Gastrocnemius medialis (tissue), 4 donors: ENCODE measurements around the gene CPT2. TPM values are rescaled to one million over a fixed set of nuclear protein-coding genes. Genes with fewer than 3 reads are reported as not detected.
"Not testable (repeated sequence)": the region's sequence is repeated elsewhere in the genome, so short reads cannot be mapped to it uniquely, and the experiment has no call there.

ENCODE experiments used
- ATAC-seq, 2 donors: fragments of 150-250 bp; one replicate each; pipeline ENCODE4 v1.9.1; 2016
- DNase-seq, 2 donors: peaks; one replicate each; pipeline ENCODE4 v3.0.0-alpha.2; 2019
- H3K27ac ChIP-seq, 4 donors: fragments of 200-600 bp; sonication (generic); 1 replicate in 1 of 4; 2 replicates in 3 of 4; pipeline ENCODE4 v1.5.1; 2016 to 2018; ENCODE audit warnings: mild to moderate bottlenecking in 2 of 4, moderate library complexity in 1 of 4
- H3K27me3 ChIP-seq, 3 donors: fragments of 200-600 bp; sonication (generic) in 2 of 3; 1 replicate in 1 of 3; 2 replicates in 2 of 3; pipeline versions ENCODE4 v1.5.1 to v1.6.0; 2016 to 2019; ENCODE audit warnings: mild to moderate bottlenecking in 1 of 3, moderate library complexity in 1 of 3
- H3K36me3 ChIP-seq, 2 donors: fragments of 200-600 bp; sonication (generic) in 1 of 2; one replicate each; pipeline ENCODE4 v1.5.1; 2017 to 2018
- H3K4me1 ChIP-seq, 2 donors: fragments of 200-600 bp; sonication (generic) in 1 of 2; one replicate each; pipeline ENCODE4 v1.5.1; 2016 to 2017; ENCODE audit warnings: mild to moderate bottlenecking in 2 of 2
- H3K4me3 ChIP-seq, 4 donors: fragments of 200-600 bp; sonication (generic) in 3 of 4; 1 replicate in 1 of 4; 2 replicates in 3 of 4; pipeline ENCODE4 v1.5.1; 2016 to 2019; ENCODE audit warnings: mild to moderate bottlenecking in 2 of 4
- H3K9me3 ChIP-seq, 3 donors: fragments of 200-600 bp; sonication (generic) in 2 of 3; 1 replicate in 1 of 3; 2 replicates in 2 of 3; pipeline ENCODE4 v1.5.1; 2016 to 2019
- CTCF ChIP-seq, 5 experiments: fragments of 450-650 bp in 3 of 5; fragments of 200-600 bp in 2 of 5; sonication (generic) in 2 of 5; IDR thresholded peaks in 4 of 5; conservative IDR thresholded peaks in 1 of 5; 1 replicate in 4 of 5; 2 replicates in 1 of 5; pipeline ENCODE4 v1.5.1; 2016 to 2019; ENCODE audit warnings: antibody characterized with exemption in 5 of 5, mild to moderate bottlenecking in 3 of 5, moderate library complexity in 3 of 5
- POLR2A ChIP-seq, 2 donors: fragments of 450-650 bp; IDR thresholded peaks; one replicate each; pipeline ENCODE4 v1.6.1; 2017; ENCODE audit warnings: antibody characterized with exemption in 2 of 2, mild to moderate bottlenecking in 2 of 2, moderate library complexity in 2 of 2
- in situ Hi-C, 4 donors: fragments of 200-750 bp; cut with MboI; loops; one replicate each; pipeline versions ENCODE4 v1.15.0 to v1.8.0; 2017; ENCODE audit warnings: low sequenced_read_pairs in 4 of 4
- intact Hi-C: fragments of 100-400 bp; cut with DNase I; formaldehyde crosslinking; loops from one replicate; pipeline ENCODE4 v1.15.1; 2023; ENCODE audit warnings: low total_unique reads
- total RNA-seq, 4 donors: library from RNA; depleted of rRNA; stranded (reverse); fragments of >200 nt; gene quantifications; one replicate each; pipeline versions ENCODE4 v1.1.0 to v1.2.3, GENCODE V29; 2016

The CPT2 gene
- total RNA-seq, 4 donors from 2014 or later: 13.3 to 30.6 (median 26.6) TPM

- Histone ChIP-seq H3K9me3 (no peaks in the 10 kb centered on the region), H3K27ac (peak overlapping the region; percentile 88 to 98 (median 96)), H3K4me1 (peaks cover 27 to 30% of the 10 kb centered on the region in 2 donors), H3K4me3 (peak overlapping the region; percentile 83 to 94 (median 88)), H3K27me3 (no peaks in the 10 kb centered on the region), H3K36me3 (no peaks in the 10 kb centered on the region)
- TF ChIP-seq POLR2A (IDR thresholded peaks at IDR 0.05) (no peak), CTCF (IDR thresholded peaks at IDR 0.05 in 4 of 5, conservative IDR thresholded peaks at IDR 0.05 in 1 of 5) (no peak)
- DNase-seq (no peak), ATAC-seq (peak in 1 of 2 donors; percentile 25)
- in situ Hi-C loops: loop anchor here in 3 of 4 donors (25.0 kb wide), 2 partner anchors 284 to 484 kb away; partner anchors contain the start of gene ECHDC2 (in 2 of the 3)
- intact Hi-C loops: loop anchor here (1.0 to 5.0 kb wide), 3 partner anchors 24 to 751 kb away; partner anchors contain the start of genes CZIB, IFT25, LRRC42 and MAGOH
Measured at GRCh38 chr1:53196017-53196484, 573 bp upstream of the CPT2 start.

- peaks cover 27 to 30% of the 10 kb centered on the region in 2 donors for H3K4me1 ChIP-seq
- peaks cover 0 to 6% of the 10 kb centered on the region in 2 donors for H3K36me3 ChIP-seq
- no peaks in the 10 kb centered on the region for H3K27me3 ChIP-seq
- H3K27ac ChIP-seq: peak overlapping the region; percentile 88 to 98 (median 96)
- in situ Hi-C loops (loop anchor here in 3 of 4 donors (25.0 kb wide), 2 partner anchors 285 to 485 kb away; partner anchors contain the start of gene ECHDC2 (in 2 of the 3)), intact Hi-C loops (loop anchor here (2.0 to 5.0 kb wide), 2 partner anchors 41 to 750 kb away; partner anchors contain the start of genes IFT25, LRRC42 and MAGOH)
- no peak for DNase-seq
- TF ChIP-seq POLR2A (IDR thresholded peaks at IDR 0.05): no peak
- TF ChIP-seq CTCF (IDR thresholded peaks at IDR 0.05 in 4 of 5, conservative IDR thresholded peaks at IDR 0.05 in 1 of 5): no peak
- H3K9me3 ChIP-seq: no peaks in the 10 kb centered on the region
- peak overlapping the region; percentile 83 to 94 (median 88) for H3K4me3 ChIP-seq
- peak; percentile 23 to 36 for ATAC-seq
Measured at GRCh38 chr1:53197291-53198200, 922 bp downstream of the CPT2 start.

GRCh38 chr1:53198241-53198651 lies 1.6 kb downstream of the CPT2 start:
- Histone ChIP-seq H3K27me3 (no peaks in the 10 kb centered on the region), H3K9me3 (no peaks in the 10 kb centered on the region), H3K4me3 (peak overlapping the region in 3 of 4 donors; percentile 83 to 94 (median 83)), H3K36me3 (peaks cover 0 to 13% of the 10 kb centered on the region in 2 donors), H3K4me1 (peaks cover 27 to 30% of the 10 kb centered on the region in 2 donors), H3K27ac (peak overlapping the region; percentile 88 to 98 (median 96))
- ATAC-seq (peak; percentile 45 to 53), DNase-seq (peak in 1 of 2 donors; percentile 23)
- in situ Hi-C loops (loop anchor here in 3 of 4 donors (25.0 kb wide), 2 partner anchors 286 to 486 kb away; partner anchors contain the start of gene ECHDC2 (in 2 of the 3)), intact Hi-C loops (loop anchor here (5.0 kb wide), 1 partner anchor 749 kb away; the partner anchor contains the start of genes IFT25 and LRRC42)
- TF ChIP-seq CTCF (IDR thresholded peaks at IDR 0.05 in 4 of 5, conservative IDR thresholded peaks at IDR 0.05 in 1 of 5) (no peak), POLR2A (IDR thresholded peaks at IDR 0.05) (peak in 1 of 2 donors; percentile 14)

GRCh38 chr1:53203466-53203865 lies 6.8 kb downstream of the CPT2 start:
- TF ChIP-seq CTCF (IDR thresholded peaks at IDR 0.05 in 4 of 5, conservative IDR thresholded peaks at IDR 0.05 in 1 of 5): no peak
- TF ChIP-seq POLR2A (IDR thresholded peaks at IDR 0.05): no peak
- intact Hi-C loops (no loop called here), in situ Hi-C loops (no loop called here)
- ATAC-seq: no peak
- peaks cover 0 to 48% of the 10 kb centered on the region in 2 donors for H3K36me3 ChIP-seq
- no peak overlapping the region for H3K4me3 ChIP-seq
- no peaks in the 10 kb centered on the region for H3K27me3 ChIP-seq
- DNase-seq: no peak
- no peaks in the 10 kb centered on the region for H3K9me3 ChIP-seq
- no peak overlapping the region for H3K27ac ChIP-seq
- H3K4me1 ChIP-seq: peaks cover 8 to 9% of the 10 kb centered on the region in 2 donors

- not testable (repeated sequence) for ATAC-seq
- H3K36me3 ChIP-seq: peaks cover 0 to 68% of the 10 kb centered on the region in 2 donors
Measured at GRCh38 chr1:53205496-53205895, 8.9 kb downstream of the CPT2 start.

GRCh38 chr1:53206083-53206685 lies 9.6 kb downstream of the CPT2 start:
- H3K27ac ChIP-seq, DNase-seq, H3K27me3 ChIP-seq, H3K4me3 ChIP-seq, H3K4me1 ChIP-seq, ATAC-seq, in situ Hi-C loops, H3K9me3 ChIP-seq, intact Hi-C loops: not testable (repeated sequence)
- peaks cover 0 to 75% of the 10 kb centered on the region in 2 donors for H3K36me3 ChIP-seq

More at GRCh38 chr1:53205496-53205895, 8.9 kb downstream of the CPT2 start:
- H3K27me3 ChIP-seq, in situ Hi-C loops, H3K4me1 ChIP-seq, H3K27ac ChIP-seq, H3K9me3 ChIP-seq, intact Hi-C loops, H3K4me3 ChIP-seq, DNase-seq: not testable (repeated sequence)
